ENCODE measurements around the gene CDH11.

The CDH11 gene

DNA sequence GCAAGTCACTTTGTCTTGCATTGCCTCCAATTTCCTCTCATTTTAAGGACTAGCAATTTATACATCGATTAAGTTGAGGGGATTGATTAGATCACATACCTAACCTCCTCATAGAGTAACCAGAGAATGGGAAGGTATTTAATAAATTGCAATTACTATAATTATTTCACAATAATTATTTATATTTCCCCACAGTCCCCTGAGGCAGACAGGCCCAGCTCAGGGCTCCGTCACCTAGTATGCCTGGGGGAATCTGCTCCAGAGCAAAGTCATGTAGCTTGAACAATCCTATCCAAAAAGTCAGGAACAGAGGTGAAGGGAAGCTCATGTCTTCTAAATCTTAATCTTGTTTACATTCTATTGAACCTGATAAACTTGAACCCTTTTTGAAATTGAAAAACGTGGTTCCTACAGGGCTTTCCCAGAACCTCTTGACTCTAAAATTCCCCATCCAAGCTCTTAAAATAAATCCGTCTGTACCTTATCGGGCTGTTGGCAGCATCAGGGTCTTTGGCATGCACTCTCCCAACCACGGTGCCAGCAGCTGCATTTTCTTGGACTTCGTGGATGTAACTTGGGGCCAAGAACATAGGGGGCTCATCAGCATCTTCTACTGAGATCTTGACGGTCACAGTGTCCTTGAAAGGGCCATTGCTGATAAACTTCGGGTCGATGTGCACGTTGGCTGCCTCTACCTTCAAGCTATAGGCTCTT is 140.1 kb downstream of the CDH11 start:
- TF ChIP-seq, protein P1, sequence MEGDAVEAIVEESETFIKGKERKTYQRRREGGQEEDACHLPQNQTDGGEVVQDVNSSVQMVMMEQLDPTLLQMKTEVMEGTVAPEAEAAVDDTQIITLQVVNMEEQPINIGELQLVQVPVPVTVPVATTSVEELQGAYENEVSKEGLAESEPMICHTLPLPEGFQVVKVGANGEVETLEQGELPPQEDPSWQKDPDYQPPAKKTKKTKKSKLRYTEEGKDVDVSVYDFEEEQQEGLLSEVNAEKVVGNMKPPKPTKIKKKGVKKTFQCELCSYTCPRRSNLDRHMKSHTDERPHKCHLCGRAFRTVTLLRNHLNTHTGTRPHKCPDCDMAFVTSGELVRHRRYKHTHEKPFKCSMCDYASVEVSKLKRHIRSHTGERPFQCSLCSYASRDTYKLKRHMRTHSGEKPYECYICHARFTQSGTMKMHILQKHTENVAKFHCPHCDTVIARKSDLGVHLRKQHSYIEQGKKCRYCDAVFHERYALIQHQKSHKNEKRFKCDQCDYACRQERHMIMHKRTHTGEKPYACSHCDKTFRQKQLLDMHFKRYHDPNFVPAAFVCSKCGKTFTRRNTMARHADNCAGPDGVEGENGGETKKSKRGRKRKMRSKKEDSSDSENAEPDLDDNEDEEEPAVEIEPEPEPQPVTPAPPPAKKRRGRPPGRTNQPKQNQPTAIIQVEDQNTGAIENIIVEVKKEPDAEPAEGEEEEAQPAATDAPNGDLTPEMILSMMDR (IDR thresholded peaks at IDR 0.05; ENCODE audit: insufficient read depth, low read depth, low read length, missing control alignments), result no peak
- no peak for DNase-seq (ENCODE audit: low read depth)
- no peak overlapping the region for H3K4me3 ChIP-seq (ENCODE audit: low read length)

DNA sequence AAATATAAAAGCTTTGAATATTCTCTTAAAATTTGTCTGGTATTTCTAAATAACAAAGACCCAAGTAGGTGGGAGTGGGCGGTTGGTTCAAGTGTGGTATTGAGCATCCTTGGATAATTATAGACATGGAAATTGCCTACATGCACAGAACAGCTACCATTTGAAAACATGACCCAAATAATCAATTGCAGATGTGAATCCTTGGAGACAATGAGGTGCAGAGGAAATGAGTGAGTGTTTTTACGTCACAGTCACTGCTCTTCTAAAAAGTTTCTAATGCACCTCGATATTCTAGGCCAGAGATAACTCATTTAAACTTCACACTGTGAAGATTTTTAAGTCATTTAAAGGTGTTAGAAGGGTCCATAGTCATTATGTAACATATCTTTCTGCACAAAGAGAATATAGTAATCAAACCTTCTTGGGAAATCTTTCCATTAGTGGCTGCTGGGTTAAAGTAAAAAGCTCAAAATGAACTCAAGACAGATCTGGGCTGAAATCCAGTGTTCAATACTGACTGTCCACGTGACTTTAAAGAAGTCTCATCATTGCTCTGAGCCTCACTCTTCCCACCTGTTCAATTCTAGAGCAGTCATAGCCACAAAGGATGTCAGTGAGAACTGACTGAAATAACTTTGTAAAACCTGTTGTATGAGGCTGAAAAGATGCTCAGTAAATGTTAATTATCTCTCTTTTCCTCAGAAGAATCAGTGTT is 144.5 kb downstream of the CDH11 start:
- TF ChIP-seq, protein P1 (IDR thresholded peaks at IDR 0.05; ENCODE audit: insufficient read depth, low read depth, low read length, missing control alignments), result no peak
- no peak for DNase-seq (ENCODE audit: low read depth)
- H3K4me3 ChIP-seq (ENCODE audit: low read length), result no peak overlapping the region

- DNase-seq (ENCODE audit: low read depth), result no peak
- H3K4me3 ChIP-seq (ENCODE audit: low read length), result no peak overlapping the region
- TF ChIP-seq, protein P1 (IDR thresholded peaks at IDR 0.05; ENCODE audit: insufficient read depth, low read depth, low read length, missing control alignments), result no peak
Observed at GRCh38 chr16:64975821-64976220, 146.0 kb downstream of the CDH11 start.

DNA sequence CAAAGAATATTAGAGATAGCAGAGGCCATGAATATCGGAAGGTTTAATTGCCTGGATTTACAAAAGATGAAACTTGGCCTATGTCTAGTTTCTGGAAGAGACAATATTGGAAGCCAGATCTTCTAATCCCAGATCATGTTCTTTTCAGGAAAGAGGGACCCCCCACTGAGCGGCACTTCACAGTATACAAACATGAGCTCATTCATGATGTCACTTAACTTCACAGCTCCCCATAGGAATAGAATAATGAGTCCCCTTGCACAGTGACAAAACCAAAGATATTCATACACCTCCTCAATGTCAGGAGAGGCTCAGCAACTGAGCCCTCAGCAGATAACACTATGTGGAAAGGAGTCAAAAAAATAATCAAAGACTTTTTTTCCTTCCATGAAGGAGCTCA is 147.5 kb downstream of the CDH11 start:
- no peak for DNase-seq (ENCODE audit: low read depth)

DNA sequence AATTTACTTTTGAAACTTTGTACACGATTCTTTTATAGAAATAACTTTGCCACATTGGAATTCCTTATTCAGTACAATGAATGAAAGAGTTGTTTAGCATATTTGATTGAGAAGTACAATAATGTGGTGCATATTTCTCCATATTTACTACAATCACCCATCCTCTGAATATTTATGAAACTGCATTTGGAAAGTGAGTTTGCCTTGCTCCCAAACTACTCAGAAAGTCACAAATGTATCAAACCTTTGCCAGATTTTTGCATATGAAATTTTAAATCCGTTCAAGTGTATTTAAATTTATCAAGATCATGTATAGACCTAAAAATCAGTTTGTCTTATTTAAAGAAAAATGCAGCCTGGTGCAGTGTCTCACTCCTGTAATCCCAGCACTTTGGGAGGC is 148.7 kb downstream of the CDH11 start:
- no peak overlapping the region for H3K4me3 ChIP-seq (ENCODE audit: low read length)
- TF ChIP-seq, protein P1 (IDR thresholded peaks at IDR 0.05; ENCODE audit: insufficient read depth, low read depth, low read length, missing control alignments), result no peak
- DNase-seq (ENCODE audit: low read depth), result no peak

More for the DNA sequence above, 147.5 kb downstream of the CDH11 start:
- TF ChIP-seq, protein P1 (IDR thresholded peaks at IDR 0.05; ENCODE audit: insufficient read depth, low read depth, low read length, missing control alignments), result no peak
- H3K4me3 ChIP-seq (ENCODE audit: low read length), result no peak overlapping the region

DNA sequence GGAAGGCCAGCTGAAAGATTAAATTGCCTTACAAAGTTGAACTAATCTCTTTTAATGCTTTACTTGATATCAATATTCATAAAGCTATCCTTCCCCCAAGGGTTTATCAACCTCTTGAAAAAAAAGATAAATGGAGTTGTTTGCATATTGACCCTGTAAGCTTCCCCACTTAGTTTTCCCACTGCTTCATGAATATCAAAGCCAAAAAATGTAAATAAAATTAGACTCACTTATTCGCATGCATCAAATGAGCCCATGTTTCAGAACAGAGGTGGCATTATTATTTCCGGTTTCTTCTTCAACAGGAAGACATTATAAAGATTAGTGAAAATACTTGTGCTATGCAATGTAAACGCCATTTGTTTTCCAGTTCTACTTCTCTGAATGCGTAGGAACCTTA is 150.7 kb downstream of the CDH11 start:
- no peak overlapping the region for H3K4me3 ChIP-seq (ENCODE audit: low read length)
- TF ChIP-seq, protein P1 (IDR thresholded peaks at IDR 0.05; ENCODE audit: insufficient read depth, low read depth, low read length, missing control alignments), result no peak
- DNase-seq (ENCODE audit: low read depth), result no peak
